Endothelial cell of umbilical vein (primary cell): ENCODE measurements around the gene CELSR1.

Source experiments
- CTCF ChIP-seq, 2 donors: IDR thresholded peaks; 1 replicate in 1 of 2; 2 replicates in 1 of 2; pipeline ENCODE4 v1.5.1; 2011; ENCODE audit warnings: low read length in 2 of 2, mild to moderate bottlenecking in 2 of 2, moderate library complexity in 2 of 2, control low read depth in 1 of 2, inconsistent platforms in 1 of 2, low read depth in 1 of 2; ENCODE audit not compliant: insufficient read depth in 1 of 2; ENCODE audit errors: extremely low read depth in 1 of 2
- EZH2 ChIP-seq: IDR thresholded peaks from 2 replicates; pipeline ENCODE4 v1.6.1; 2012; ENCODE audit warnings: borderline replicate concordance, low read depth, mild to moderate bottlenecking, moderate library complexity, low read length, inconsistent platforms; ENCODE audit not compliant: severe bottlenecking
- GATA2 ChIP-seq: IDR thresholded peaks from 2 replicates; pipeline ENCODE4 v1.7.0; 2011; ENCODE audit warnings: low read depth, mild to moderate bottlenecking, moderate library complexity, mixed read lengths, low read length; ENCODE audit not compliant: insufficient read length, insufficient read depth
- JUN ChIP-seq: IDR thresholded peaks from 2 replicates; pipeline ENCODE4 v1.6.1; 2011; ENCODE audit warnings: borderline replicate concordance, low read depth; ENCODE audit not compliant: insufficient read length, insufficient read depth
- POLR2A ChIP-seq: IDR thresholded peaks from 2 replicates; pipeline ENCODE4 v1.6.1; 2012; ENCODE audit warnings: low read depth, mild to moderate bottlenecking, control low read depth, low read length
- POLR2AphosphoS5 ChIP-seq: IDR thresholded peaks from 2 replicates; pipeline ENCODE4 v1.6.1; 2012; ENCODE audit warnings: low read depth, mild to moderate bottlenecking, control low read depth, low read length, moderate library complexity; ENCODE audit not compliant: insufficient read depth
- TF ChIP-seq, protein P1 (sequence below): IDR thresholded peaks from 2 replicates; pipeline ENCODE4 v1.6.1; 2011; ENCODE audit not compliant: insufficient read depth, insufficient read length

GRCh38 chr22:46514592-46515207 is 22.7 kb downstream of the CELSR1 start:
- TF ChIP-seq POLR2A: no peak
- no peak for TF ChIP-seq POLR2AphosphoS5
- TF ChIP-seq CTCF (IDR thresholded peaks at IDR 0.05; ENCODE audit: extremely low read depth in 1 of 2, insufficient read depth in 1 of 2, low read depth in 1 of 2, low read length in 2 of 2): no peak
- no peak for TF ChIP-seq JUN
- TF ChIP-seq GATA2: no peak
- TF ChIP-seq, protein P1, sequence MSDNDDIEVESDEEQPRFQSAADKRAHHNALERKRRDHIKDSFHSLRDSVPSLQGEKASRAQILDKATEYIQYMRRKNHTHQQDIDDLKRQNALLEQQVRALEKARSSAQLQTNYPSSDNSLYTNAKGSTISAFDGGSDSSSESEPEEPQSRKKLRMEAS: no peak
- TF ChIP-seq EZH2: no peak
